ENCODE measurements around the gene PDSS1.

DNA sequence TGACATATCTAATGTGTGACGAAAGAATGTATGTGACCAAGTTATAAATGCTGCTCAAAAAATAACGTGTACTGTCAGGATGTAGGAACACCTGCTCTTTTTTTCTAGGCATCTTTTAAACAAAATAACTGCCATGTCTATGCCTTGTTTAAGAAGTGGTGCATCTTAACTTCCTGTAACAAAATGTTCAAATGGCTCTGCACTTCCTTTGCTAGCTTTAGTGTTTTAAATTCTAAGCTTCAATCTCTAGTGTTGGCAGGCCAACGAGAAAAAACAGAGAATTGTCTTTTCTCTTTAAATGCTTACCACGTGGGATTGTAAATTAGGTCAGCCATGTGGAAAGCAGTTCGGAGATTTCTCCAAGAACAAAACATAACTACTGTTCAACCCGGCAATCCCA lies 14.6 kb upstream of the PDSS1 start:
- TF ChIP-seq, protein P1, sequence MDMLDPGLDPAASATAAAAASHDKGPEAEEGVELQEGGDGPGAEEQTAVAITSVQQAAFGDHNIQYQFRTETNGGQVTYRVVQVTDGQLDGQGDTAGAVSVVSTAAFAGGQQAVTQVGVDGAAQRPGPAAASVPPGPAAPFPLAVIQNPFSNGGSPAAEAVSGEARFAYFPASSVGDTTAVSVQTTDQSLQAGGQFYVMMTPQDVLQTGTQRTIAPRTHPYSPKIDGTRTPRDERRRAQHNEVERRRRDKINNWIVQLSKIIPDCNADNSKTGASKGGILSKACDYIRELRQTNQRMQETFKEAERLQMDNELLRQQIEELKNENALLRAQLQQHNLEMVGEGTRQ (IDR thresholded peaks at IDR 0.05; ENCODE audit: low read depth, low read length) = no peak
- TF ChIP-seq, protein P2, sequence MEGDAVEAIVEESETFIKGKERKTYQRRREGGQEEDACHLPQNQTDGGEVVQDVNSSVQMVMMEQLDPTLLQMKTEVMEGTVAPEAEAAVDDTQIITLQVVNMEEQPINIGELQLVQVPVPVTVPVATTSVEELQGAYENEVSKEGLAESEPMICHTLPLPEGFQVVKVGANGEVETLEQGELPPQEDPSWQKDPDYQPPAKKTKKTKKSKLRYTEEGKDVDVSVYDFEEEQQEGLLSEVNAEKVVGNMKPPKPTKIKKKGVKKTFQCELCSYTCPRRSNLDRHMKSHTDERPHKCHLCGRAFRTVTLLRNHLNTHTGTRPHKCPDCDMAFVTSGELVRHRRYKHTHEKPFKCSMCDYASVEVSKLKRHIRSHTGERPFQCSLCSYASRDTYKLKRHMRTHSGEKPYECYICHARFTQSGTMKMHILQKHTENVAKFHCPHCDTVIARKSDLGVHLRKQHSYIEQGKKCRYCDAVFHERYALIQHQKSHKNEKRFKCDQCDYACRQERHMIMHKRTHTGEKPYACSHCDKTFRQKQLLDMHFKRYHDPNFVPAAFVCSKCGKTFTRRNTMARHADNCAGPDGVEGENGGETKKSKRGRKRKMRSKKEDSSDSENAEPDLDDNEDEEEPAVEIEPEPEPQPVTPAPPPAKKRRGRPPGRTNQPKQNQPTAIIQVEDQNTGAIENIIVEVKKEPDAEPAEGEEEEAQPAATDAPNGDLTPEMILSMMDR (conservative IDR thresholded peaks at IDR 0.05; ENCODE audit: low read depth, low read length) = no peak
- no peak for TF ChIP-seq POLR2A (IDR thresholded peaks at IDR 0.05; ENCODE audit: low read depth, low read length)
- TF ChIP-seq RFX5 (IDR thresholded peaks at IDR 0.05; ENCODE audit: low read depth, low read length) = no peak
- TF ChIP-seq CEBPB (IDR thresholded peaks at IDR 0.05; ENCODE audit: low read depth, low read length) = no peak
- no peak for TF ChIP-seq FOS (IDR thresholded peaks at IDR 0.05; ENCODE audit: low read depth, low read length)
- no peak for TF ChIP-seq RAD21 (IDR thresholded peaks at IDR 0.05; ENCODE audit: low read length)
- TF ChIP-seq SMC3 (IDR thresholded peaks at IDR 0.05; ENCODE audit: low read depth, low read length) = no peak
- TF ChIP-seq MAFK (IDR thresholded peaks at IDR 0.05; ENCODE audit: low read depth, low read length) = no peak
- TF ChIP-seq MAZ (IDR thresholded peaks at IDR 0.05; ENCODE audit: borderline replicate concordance, low read depth, low read length) = no peak
- no peak for TF ChIP-seq CHD1 (IDR thresholded peaks at IDR 0.05; ENCODE audit: low read depth, low read length)
